Measurements from ENCODE around the gene SMIM1. TPM values are rescaled to one million over a fixed set of nuclear protein-coding genes. Genes with fewer than 3 reads are reported as not detected.

The SMIM1 gene
- polyA plus RNA-seq, 1 experiment: 1.0 TPM

- H3K4me3 ChIP-seq (ENCODE audit: low read depth, low read length): no peak overlapping the region
- ChIA-PET CTCF (no interaction called here), POLR2A (no interaction called here)
- TF ChIP-seq CTCF (IDR thresholded peaks at IDR 0.05; ENCODE audit: insufficient read depth, low read depth, low read length): no peak
- no peak for DNase-seq (ENCODE audit: low read depth)
- peaks cover 16% of the 10 kb centered on the region for H3K27me3 ChIP-seq (ENCODE audit: control insufficient read depth, insufficient read depth, low read length)
- H3K36me3 ChIP-seq (ENCODE audit: control insufficient read depth, insufficient read depth, low read length): no peaks in the 10 kb centered on the region
These were observed 9.0 kb upstream of the SMIM1 start for GRCh38 chr1:3763351-3764125.

GRCh38 chr1:3767328-3767925 lies 5.1 kb upstream of the SMIM1 start:
- no peak for TF ChIP-seq CTCF (IDR thresholded peaks at IDR 0.05; ENCODE audit: insufficient read depth, low read depth, low read length)
- no peak for DNase-seq (ENCODE audit: low read depth)
- Histone ChIP-seq H3K36me3 (ENCODE audit: control insufficient read depth, insufficient read depth, low read length) (no peaks in the 10 kb centered on the region), H3K27me3 (ENCODE audit: control insufficient read depth, insufficient read depth, low read length) (peaks cover 6% of the 10 kb centered on the region; the same call in 1 of the 2 replicates), H3K4me3 (ENCODE audit: low read depth, low read length) (no peak overlapping the region)
- POLR2A ChIA-PET: no interaction called here
- CTCF ChIA-PET: interaction anchor here (0.6 to 0.7 kb wide), 3 partner anchors 40 to 1541 kb away, joined by 3 read pairs; no protein-coding TSS in a partner anchor

GRCh38 chr1:3768811-3769390 lies 3.6 kb upstream of the SMIM1 start:
- ChIA-PET CTCF (no interaction called here), POLR2A (no interaction called here)
- no peak for TF ChIP-seq CTCF (IDR thresholded peaks at IDR 0.05; ENCODE audit: insufficient read depth, low read depth, low read length)
- Histone ChIP-seq H3K36me3 (ENCODE audit: control insufficient read depth, insufficient read depth, low read length) (no peaks in the 10 kb centered on the region), H3K4me3 (ENCODE audit: low read depth, low read length) (no peak overlapping the region), H3K27me3 (ENCODE audit: control insufficient read depth, insufficient read depth, low read length) (peaks cover 2% of the 10 kb centered on the region; the same call in 1 of the 2 replicates)
- DNase-seq (ENCODE audit: low read depth): no peak

- ChIA-PET POLR2A (no interaction called here), CTCF (interaction anchor here (0.6 to 0.7 kb wide), 2 partner anchors 31 to 80 kb away, joined by 3 read pairs; no protein-coding TSS in a partner anchor)
- DNase-seq (ENCODE audit: low read depth): no peak
- no peaks in the 10 kb centered on the region for H3K36me3 ChIP-seq (ENCODE audit: control insufficient read depth, insufficient read depth, low read length)
- TF ChIP-seq CTCF (IDR thresholded peaks at IDR 0.05; ENCODE audit: insufficient read depth, low read depth, low read length): no peak
- H3K4me3 ChIP-seq (ENCODE audit: low read depth, low read length): no peak overlapping the region
- peaks cover 2% of the 10 kb centered on the region; the same call in 1 of the 2 replicates for H3K27me3 ChIP-seq (ENCODE audit: control insufficient read depth, insufficient read depth, low read length)
These were observed 2.3 kb upstream of the SMIM1 start for GRCh38 chr1:3770047-3770765.
